Mesothelial cell of epicardium (in vitro differentiated cells): ENCODE measurements around the gene CD200R1L. TPM values are rescaled to one million over a fixed set of nuclear protein-coding genes. Genes with fewer than 3 reads are reported as not detected.

Experiments
- DNase-seq, 2 experiments: peaks; one replicate each; pipeline ENCODE4 v3.0.0; 2021; ENCODE audit warnings: low spot score in 2 of 2; ENCODE audit not compliant: unreplicated experiment in 2 of 2
- H3K27ac Mint-ChIP-seq: 2 replicates; pipeline ENCODE4 v1.8.0; 2021; ENCODE audit warnings: mixed read lengths
- H3K27me3 Mint-ChIP-seq: 2 replicates; pipeline ENCODE4 v1.8.0; 2021; ENCODE audit warnings: low read depth, mixed read lengths
- H3K36me3 Mint-ChIP-seq: 2 replicates; pipeline ENCODE4 v1.8.0; 2021; ENCODE audit warnings: mixed read lengths
- H3K4me1 Mint-ChIP-seq: 2 replicates; pipeline ENCODE4 v1.8.0; 2021; ENCODE audit warnings: mixed read lengths
- H3K4me3 Mint-ChIP-seq: 2 replicates; pipeline ENCODE4 v1.8.0; 2021; ENCODE audit warnings: mild to moderate bottlenecking, moderate library complexity, mixed read lengths
- H3K9me3 Mint-ChIP-seq: 2 replicates; pipeline ENCODE4 v1.8.0; 2021; ENCODE audit warnings: mixed read lengths
- total RNA-seq: library from RNA; stranded (reverse); gene quantifications from 3 replicates; pipeline ENCODE4 v1.2.1, GENCODE V29; 2021
- TF ChIP-seq, protein P1 (sequence below): fragments of 200-600 bp; sonication (generic); IDR thresholded peaks from one replicate; pipeline ENCODE4 v1.5.0; 2021; ENCODE audit warnings: antibody characterized with exemption; ENCODE audit not compliant: unreplicated experiment

Gene CD200R1L
- total RNA-seq, 1 donor from 2014 or later = not detected

GRCh38 chr3:112881891-112882290 is 35.2 kb upstream of the CD200R1L start:
- TF ChIP-seq, protein P1, sequence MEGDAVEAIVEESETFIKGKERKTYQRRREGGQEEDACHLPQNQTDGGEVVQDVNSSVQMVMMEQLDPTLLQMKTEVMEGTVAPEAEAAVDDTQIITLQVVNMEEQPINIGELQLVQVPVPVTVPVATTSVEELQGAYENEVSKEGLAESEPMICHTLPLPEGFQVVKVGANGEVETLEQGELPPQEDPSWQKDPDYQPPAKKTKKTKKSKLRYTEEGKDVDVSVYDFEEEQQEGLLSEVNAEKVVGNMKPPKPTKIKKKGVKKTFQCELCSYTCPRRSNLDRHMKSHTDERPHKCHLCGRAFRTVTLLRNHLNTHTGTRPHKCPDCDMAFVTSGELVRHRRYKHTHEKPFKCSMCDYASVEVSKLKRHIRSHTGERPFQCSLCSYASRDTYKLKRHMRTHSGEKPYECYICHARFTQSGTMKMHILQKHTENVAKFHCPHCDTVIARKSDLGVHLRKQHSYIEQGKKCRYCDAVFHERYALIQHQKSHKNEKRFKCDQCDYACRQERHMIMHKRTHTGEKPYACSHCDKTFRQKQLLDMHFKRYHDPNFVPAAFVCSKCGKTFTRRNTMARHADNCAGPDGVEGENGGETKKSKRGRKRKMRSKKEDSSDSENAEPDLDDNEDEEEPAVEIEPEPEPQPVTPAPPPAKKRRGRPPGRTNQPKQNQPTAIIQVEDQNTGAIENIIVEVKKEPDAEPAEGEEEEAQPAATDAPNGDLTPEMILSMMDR = no peak
- H3K9me3 Mint-ChIP-seq = peaks cover 29% of the 10 kb centered on the region
- no peaks in the 10 kb centered on the region for H3K27me3 Mint-ChIP-seq
- H3K4me1 Mint-ChIP-seq = no peaks in the 10 kb centered on the region
- no peaks in the 10 kb centered on the region for H3K36me3 Mint-ChIP-seq
- H3K4me3 Mint-ChIP-seq = no peak overlapping the region
- H3K27ac Mint-ChIP-seq = no peak overlapping the region
- no peak for DNase-seq

DNA sequence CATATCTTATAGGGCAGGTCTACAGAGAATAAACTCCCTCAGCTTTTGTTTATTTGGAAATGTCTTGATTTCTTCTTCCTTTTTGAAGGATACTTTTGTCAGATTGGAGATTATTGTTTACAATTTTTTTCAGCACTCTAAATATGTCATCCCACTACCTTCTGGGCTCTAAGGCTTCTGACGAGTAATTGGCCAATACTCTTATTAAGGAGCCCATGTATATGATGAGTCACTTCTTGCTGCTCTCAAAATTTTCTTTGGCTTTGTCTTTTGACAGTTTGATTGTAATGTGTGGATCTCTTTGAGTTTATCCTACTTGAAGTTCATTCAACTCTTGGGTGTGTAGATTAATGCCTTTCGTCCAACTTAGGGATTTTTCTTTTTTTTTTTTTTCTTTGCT is 28.9 kb upstream of the CD200R1L start:
- TF ChIP-seq, protein P1 = no peak
- peaks cover 2% of the 10 kb centered on the region for H3K36me3 Mint-ChIP-seq
- no peak overlapping the region for H3K4me3 Mint-ChIP-seq
- no peaks in the 10 kb centered on the region for H3K4me1 Mint-ChIP-seq
- no peak overlapping the region for H3K27ac Mint-ChIP-seq
- H3K27me3 Mint-ChIP-seq = no peaks in the 10 kb centered on the region
- H3K9me3 Mint-ChIP-seq = peaks cover 24% of the 10 kb centered on the region
- DNase-seq = no peak

GRCh38 chr3:112874725-112875124 is 28.1 kb upstream of the CD200R1L start:
- H3K4me3 Mint-ChIP-seq = no peak overlapping the region
- TF ChIP-seq, protein P1 = no peak
- H3K9me3 Mint-ChIP-seq = peaks cover 24% of the 10 kb centered on the region
- H3K27ac Mint-ChIP-seq = no peak overlapping the region
- H3K27me3 Mint-ChIP-seq = no peaks in the 10 kb centered on the region
- no peaks in the 10 kb centered on the region for H3K4me1 Mint-ChIP-seq
- DNase-seq = no peak
- H3K36me3 Mint-ChIP-seq = peaks cover 2% of the 10 kb centered on the region

- no peak for DNase-seq
- TF ChIP-seq, protein P1 = no peak
- peaks cover 30% of the 10 kb centered on the region for H3K9me3 Mint-ChIP-seq
- H3K27me3 Mint-ChIP-seq = no peaks in the 10 kb centered on the region
- H3K27ac Mint-ChIP-seq = no peak overlapping the region
- no peak overlapping the region for H3K4me3 Mint-ChIP-seq
- H3K4me1 Mint-ChIP-seq = no peaks in the 10 kb centered on the region
- peaks cover 4% of the 10 kb centered on the region for H3K36me3 Mint-ChIP-seq
Measured at GRCh38 chr3:112873632-112874031, 27.0 kb upstream of the CD200R1L start.

DNA sequence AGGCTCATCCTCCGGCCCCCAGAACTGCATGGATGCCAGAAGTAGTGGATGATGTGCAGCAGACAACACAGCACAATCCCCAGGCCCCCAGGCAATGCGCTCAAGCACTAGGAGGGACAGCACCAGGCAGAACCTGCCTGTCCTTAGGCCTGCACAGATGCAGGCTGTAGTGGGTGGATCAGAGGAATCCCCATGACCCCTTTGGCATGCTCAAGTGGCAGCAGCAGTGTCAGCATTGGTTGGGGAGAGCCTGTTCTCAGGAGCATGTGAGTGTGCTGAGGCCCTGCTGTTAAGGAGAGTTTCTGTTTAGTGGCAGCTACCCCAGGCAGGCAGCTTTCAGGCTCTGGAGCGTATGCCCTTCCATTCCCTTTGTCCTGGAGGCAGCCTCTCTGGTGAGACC is 25.1 kb upstream of the CD200R1L start:
- H3K27ac Mint-ChIP-seq = no peak overlapping the region
- DNase-seq = no peak
- no peak overlapping the region for H3K4me3 Mint-ChIP-seq
- peaks cover 4% of the 10 kb centered on the region for H3K36me3 Mint-ChIP-seq
- H3K27me3 Mint-ChIP-seq = no peaks in the 10 kb centered on the region
- TF ChIP-seq, protein P1 = no peak
- H3K4me1 Mint-ChIP-seq = no peaks in the 10 kb centered on the region
- H3K9me3 Mint-ChIP-seq = peaks cover 39% of the 10 kb centered on the region

DNA sequence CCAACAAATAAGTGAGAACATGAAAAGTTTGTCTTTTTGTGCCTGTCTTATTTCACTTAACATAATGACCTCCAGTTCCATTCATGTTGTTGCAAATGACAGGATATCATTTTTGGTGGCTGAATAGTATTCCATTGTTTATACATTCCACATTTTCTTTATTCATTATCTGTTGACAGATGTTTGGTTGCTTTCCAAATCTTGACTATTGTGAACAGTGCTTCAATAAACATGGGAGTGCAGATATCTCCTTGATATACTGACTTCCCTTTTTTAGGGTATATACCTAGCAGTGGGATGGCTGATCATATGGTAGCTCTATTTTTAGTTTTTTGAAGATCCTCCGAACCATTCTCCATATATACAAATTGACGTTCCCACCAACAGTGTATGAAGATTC is 19.1 kb upstream of the CD200R1L start:
- Mint-ChIP-seq H3K27me3 (peaks cover 2% of the 10 kb centered on the region), H3K27ac (no peak overlapping the region), H3K36me3 (peaks cover 2% of the 10 kb centered on the region), H3K4me1 (no peaks in the 10 kb centered on the region), H3K4me3 (no peak overlapping the region), H3K9me3 (peaks cover 58% of the 10 kb centered on the region)
- TF ChIP-seq, protein P1 = no peak
- DNase-seq = no peak
